GM03348 (cell line): ENCODE data around the gene FAAP100.
A peak's percentile ranks its signal among the peaks of the same experiment; 100 is the strongest.
"Not testable (repeated sequence)": the region's sequence is repeated elsewhere in the genome, so short reads cannot be mapped to it uniquely, and the experiment has no call there.

Experiments used
- DNase-seq: peaks from one replicate; pipeline ENCODE4 v3.0.0; 2012; ENCODE audit warnings: low spot score

Gene FAAP100, protein sequence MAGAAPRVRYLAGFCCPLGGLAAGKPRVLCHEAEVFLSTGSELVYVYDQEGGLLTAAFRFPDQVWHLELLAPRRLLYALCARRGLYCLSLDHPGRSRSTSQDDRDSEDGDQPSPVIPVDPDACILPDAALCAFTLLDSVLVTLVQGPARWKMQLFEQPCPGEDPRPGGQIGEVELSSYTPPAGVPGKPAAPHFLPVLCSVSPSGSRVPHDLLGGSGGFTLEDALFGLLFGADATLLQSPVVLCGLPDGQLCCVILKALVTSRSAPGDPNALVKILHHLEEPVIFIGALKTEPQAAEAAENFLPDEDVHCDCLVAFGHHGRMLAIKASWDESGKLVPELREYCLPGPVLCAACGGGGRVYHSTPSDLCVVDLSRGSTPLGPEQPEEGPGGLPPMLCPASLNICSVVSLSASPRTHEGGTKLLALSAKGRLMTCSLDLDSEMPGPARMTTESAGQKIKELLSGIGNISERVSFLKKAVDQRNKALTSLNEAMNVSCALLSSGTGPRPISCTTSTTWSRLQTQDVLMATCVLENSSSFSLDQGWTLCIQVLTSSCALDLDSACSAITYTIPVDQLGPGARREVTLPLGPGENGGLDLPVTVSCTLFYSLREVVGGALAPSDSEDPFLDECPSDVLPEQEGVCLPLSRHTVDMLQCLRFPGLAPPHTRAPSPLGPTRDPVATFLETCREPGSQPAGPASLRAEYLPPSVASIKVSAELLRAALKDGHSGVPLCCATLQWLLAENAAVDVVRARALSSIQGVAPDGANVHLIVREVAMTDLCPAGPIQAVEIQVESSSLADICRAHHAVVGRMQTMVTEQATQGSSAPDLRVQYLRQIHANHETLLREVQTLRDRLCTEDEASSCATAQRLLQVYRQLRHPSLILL

DNA sequence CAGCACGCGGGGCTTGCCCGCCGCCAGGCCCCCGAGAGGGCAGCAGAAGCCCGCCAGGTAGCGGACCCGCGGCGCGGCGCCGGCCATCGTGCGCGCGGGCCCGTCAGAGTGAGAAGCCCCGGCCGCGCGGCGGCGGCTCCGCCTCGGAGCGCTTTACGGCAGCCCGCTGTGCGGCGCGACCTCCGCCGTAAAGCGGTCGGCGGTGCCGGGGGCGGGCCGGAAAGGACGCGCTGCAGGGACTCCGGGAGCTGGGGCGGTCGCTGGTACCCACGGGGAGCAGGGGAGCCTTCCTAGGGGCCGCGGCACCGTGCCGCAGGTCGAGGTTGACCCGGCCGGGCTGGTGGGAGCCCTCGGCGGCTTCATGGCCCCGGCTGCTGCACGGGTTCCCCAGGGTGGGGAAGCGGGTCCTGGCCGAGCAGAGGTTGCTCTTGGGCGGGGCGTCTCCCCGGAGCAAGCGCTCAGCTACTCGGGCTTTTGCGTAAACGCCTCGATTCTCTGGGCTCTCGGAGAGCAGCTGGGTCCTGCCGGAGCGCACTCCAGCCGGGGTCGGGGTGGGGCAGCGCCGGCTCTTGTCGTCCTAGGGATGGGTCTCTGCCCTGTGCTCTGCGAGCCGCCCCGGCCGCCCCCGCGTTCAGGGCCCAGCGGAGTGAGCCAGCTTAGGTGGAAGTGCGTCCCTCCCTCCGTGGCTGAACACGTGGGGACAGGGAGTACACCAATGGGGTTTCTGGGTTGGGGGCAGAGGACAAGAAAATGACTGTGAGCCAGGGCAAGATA, at the start of gene FAAP100:
TSS of gene FAAP100 (minus strand) at position 110 of the 774 bp plus-strand sequence. CDS start at position 87, 23 bp downstream.
- DNase-seq = peak; percentile 95

DNA sequence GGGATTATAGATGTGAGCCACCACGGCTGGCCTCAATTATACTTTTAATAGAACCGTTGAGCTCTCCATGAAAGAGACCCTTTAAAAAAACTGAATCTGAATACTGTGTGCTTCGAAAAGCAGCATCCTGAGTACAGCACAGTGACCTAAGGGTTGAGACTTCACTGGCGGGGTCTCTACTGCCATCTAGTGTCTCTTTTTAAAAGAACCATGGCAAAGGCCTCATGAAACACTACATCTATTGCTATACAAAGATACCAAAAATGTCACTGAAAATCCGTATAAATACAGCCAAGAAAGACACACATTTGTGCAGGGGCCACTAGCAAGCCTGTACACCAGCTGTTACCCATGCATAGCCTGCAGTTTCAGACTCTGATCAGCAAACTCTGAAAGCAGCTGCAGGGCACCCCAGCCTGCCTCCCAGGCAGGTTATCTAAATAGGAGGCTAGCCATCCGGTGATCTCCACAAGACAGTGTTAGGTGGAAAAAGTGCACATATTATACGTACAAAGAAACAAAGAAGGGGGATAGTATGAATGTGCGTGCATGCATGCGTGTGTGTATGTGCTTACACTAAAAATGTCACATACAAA, 49.5 kb upstream of the FAAP100 start:
- peak; percentile 84 for DNase-seq

DNA sequence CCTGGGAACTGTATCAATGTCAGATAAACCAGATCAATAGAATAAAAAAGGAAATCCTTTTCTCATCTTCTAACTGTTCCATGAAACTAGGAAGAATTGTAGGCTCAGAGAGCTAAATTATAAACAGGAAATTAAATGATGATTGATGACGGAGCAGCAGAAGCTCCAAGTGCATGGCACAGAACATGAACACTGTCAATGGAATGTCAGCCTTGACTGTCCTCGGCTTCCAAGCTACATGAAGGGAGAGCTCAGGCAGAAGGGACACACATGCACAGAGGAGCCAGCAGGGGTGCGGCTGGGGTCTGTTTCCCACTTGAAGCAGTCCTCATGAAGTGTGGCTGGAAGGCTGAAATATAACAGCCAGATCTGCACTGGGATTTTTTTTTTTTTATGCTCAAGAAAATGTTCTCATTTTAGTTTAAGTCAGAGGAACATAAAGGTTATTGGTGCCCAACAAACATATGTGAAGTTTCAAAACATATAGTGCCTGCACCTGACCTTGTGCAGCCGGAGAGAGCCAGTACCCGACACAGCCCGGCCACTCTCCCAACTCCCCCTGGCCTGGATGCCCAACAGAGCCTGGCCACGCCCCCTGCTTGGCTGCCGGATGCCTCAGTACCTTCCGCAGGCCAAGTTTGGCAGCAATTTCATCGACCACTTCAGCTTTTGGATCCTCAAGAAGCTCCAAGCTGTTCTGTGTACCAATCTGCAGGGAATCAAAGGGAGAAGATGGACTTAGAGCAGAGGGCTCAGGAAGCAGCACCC, 47.8 kb upstream of the FAAP100 start:
- DNase-seq = peak; percentile 76

DNA sequence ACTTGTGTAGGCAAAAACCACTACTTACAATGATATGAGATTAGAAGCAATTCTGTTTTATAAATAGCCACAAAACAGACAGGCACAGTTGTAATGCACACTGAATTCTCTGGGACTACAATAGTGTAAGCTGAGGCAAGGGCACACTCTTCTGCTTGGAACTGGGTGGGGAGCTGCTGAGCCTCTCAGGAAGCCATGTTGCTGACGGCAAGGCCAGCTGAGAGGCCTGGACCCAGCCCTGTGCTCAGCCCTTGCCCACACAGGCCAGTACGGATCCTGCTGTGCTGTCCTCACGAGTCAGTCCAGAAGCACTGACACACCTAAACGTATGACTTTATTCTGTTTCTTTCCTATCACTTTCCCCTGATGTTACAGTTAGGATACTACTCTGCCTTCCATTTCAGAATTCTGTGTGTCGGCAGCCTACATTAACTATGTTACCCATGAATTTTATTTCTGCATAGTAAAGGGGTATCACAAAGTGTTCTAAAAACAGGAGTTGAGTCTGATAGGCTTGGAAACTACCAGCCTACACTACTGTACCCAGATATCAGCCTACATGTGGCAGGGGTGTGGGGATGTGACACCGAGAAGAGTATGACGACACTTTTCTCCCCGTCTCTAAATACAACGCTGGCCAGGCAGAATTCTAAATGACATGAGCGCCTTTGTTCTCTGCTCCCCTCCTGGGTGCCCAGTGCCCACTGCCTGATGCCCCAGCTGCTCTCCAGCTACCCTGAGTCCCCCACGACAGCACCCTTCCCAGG, 41.1 kb upstream of the FAAP100 start:
- DNase-seq = no peak

DNA sequence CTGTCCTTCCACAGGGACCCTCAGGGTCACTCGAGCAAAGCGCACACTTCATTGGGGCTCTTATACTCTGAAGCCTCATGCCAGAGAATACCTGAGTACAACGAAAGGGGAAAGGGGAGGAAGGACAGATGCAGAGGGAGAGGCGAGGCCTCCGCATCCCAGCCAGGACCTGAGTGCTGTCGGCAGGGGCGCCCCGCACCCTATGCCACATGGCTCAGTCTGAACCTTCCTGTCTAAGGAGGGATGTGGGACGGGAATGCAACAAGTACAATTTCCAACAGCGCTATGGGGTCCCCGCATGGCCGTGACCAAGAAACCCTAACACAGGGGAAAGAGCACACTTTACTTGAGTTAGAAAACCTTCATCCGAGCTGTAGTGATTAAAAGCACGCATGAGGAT, 39.8 kb upstream of the FAAP100 start:
- DNase-seq = no peak

DNA sequence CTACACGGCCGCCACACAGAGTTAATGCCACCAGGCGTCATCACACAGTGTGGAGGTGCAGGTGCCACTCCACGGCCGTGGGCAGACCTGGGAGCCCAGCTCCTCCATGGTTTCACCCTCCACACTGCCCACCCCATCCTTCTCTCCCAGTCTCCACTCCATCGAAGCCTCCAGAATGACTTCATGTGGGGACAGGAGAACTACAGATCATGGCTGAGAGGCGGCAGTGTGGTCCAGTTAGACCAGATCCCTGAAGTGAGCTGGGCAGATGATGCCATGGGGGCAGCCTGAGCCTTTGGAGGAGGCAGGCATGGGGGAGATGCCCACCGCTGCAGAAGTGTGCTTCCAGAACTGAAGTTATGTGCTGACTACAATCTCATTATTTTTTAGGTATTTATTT, 38.0 kb upstream of the FAAP100 start:
- DNase-seq = no peak

DNA sequence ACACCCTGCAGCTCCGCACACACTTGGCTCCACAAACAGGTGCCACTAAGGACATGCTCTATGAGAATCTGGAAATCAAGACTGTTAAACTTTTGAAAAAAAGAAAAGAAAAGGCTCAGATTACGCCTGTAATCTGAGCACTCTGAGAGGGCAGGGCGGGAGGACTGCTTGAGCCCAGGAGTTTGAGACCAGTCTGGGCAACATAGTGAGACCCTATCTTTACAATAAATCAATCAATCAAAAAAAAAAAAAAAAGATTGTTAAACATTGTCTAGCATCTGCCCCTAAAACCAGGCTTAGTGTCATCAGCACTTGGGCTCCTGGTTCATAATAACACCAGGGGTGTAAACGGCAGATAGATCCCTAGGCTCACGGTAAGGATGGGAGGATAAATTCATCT, 37.5 kb upstream of the FAAP100 start:
- DNase-seq = no peak

DNA sequence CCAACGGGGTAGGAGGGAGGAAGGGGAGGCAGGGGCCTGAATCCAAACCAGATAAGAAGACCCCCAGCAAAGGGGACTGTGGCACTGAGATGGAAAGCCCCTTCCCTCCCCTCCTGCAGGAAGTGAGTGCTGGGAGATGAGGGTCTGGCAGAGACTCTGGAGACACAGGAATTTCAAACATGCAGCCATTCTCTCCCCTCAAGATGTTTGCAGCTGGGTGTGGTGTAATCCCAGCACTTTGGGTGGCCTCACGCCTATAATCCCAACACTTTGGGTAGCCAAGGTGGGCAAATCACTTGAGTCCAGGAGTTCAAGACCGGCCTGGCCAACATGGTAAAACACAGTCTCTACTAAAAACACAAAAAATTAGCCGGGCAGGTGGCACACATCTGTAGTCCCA, 33.9 kb upstream of the FAAP100 start:
- no peak for DNase-seq

DNA sequence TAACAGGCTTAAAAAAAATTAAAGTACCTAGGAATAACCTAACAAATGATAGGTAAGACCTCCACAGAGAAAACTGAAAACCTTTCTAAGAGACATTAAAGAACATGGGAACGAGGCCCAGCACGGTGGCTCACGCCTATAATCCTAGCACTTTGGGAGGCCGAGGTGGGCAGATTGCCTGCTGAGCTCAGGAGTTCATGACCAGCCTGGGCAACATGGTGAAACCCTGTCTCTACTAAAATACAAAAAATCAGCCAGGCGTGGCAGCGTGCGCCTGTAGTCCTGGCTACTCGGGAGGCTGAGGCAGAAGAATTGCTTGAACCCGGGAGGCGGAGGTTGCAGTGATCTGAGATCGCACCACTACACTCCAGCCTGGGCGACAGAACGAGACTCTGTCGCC, 32.6 kb upstream of the FAAP100 start:
- not testable (repeated sequence) for DNase-seq

DNA sequence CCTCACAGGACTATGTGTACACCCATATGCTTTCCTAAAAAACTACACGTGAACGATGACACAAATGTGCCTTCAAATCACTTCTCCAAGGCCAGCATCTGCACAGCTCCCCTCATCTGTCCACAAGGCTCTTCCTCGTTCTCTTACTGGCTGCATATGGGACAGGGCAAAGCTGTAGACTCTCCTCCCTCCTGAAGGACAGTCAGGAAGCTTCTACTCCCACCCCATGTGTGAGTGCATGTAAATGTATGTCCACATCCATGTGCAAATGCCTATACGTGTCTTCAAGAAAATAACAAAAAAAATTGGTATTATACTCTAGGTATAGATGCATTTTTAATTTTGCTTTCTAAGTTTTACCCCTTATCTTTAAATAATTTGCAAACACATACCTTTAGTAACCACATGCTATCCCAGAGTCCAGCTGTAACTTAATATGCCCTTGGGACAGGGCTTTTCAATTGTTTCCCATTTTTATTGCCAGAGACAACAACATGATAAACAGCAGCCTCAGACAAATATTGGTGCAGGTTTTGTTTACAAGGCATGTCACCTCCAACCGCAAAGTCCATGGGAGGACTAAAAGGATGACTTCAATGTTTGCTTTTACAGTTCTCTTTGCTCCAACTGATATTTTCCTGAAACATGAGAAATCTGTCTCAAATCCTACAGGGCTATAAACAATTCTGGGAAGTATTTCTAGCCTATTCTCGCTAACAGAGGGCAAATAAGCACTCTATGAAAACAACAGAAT, 31.6 kb upstream of the FAAP100 start:
- no peak for DNase-seq

DNA sequence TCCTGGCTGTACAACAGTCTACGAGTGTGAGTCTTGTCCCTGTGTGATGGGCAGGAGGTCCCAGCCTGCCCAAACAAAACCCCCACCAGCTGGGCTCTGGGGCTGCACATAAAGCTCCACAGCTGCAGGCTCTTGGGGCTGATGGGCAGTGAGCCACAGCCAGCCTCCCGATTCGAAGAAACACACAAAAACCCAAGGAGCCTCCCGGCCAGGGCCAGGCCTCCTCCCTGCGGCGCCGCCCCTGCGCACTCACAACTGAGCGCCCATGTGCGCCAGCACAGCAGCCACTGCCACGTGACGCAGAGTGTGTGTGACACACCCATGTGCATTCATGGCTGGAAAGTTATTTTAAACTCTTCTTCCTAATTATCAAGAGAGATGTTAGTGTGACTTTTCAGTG, 30.6 kb upstream of the FAAP100 start:
- no peak for DNase-seq

DNA sequence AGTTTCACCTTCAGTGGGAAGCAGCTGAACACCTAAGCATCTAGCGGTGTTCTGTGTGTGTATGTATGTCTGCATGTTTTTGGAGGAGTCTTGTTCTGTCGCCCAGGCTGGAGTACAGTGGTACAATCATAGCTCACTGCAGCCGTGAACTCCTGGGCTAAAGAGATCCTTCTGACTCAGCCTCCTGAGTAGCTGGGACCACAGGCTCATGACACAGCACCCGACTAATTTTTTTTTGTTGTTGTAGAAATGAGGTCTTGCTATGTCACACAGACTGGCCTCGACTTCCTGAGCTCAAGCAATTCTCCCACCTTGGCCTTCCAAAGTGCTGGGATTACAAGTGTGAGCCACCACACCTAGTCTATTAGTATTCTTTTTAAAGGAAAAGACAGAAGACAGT, 30.2 kb upstream of the FAAP100 start:
- DNase-seq = no peak

DNA sequence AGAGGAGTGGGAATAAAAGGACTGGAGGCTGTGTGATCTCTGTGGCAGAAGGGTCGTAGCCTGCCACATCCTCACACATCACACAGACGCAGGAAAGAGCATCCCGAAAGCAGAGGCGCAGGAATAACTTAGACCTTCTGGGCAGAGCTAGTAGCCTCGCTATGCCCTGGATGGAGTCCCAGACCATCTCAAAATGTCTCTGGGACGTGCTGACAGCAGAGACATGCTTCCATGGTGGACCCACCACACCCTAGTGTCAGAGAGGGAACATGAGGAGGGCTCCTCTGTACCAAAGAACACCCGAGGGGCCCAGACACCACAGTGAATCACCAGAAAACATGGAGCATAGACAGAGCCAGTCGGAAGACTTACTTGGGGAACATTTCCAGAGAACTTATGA, 29.6 kb upstream of the FAAP100 start:
- no peak for DNase-seq

DNA sequence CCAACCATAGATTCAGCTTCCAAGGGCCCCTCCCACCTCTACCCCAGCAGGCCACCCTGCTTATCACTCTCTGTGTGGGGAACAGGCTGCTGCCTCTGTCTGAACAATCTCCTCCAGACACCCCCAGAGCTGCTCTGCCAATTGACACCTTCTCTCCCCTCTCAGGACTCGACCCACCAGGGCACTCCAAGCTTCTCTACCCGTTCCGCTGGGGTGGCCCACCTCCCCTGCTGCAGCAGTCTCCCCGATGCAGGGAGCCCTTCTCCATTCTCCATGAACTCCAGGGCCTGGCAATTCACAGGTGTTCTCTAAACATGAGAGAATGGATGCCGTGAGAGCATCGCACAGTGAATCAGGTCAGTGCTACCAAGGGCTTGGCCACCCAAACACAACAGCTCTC, 28.3 kb upstream of the FAAP100 start:
- DNase-seq = no peak

DNA sequence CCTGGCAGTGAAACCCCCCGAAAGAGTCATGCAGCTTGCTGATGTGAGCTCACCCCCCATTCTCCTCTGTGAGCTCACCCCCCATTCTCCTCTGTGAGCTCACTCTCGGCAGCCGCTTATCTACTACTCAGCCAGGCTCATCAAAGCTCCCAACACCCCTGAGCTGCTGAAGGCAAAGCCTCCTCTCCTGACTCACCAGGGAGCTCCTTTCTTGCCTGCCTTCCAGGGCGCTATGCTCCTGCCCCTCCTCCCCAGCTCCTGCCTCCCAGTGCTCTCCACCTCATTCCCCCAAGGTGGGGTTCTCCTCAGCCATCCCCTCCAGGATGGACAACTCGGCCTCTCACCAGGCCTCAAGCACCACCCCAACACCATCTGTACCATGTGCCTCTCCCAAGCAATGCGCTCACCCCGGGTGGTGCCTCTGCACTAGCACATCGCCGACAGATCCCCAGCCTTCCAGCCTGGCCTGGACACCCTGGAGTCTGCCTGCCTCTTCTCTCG, 27.7 kb upstream of the FAAP100 start:
- DNase-seq = peak; percentile 86

DNA sequence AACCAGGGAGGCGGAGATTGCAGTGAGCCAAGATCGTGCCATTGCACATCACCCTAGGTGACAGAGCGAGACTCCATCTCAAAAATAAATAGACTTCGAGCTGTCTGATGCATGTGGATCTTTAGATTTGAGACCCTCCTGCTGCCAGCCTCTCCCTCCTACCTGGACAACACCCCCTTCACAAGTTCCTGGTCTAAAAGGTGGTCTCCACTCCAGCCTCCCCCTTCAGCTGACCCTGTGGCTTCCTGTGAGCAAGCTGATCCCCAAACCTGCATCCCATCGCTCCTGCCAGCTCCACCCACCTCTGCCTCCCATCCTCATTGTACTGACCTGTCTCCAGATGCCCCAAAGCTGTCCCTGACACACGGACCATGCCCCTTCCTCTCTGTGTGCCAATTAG, 27.1 kb upstream of the FAAP100 start:
- DNase-seq = no peak

DNA sequence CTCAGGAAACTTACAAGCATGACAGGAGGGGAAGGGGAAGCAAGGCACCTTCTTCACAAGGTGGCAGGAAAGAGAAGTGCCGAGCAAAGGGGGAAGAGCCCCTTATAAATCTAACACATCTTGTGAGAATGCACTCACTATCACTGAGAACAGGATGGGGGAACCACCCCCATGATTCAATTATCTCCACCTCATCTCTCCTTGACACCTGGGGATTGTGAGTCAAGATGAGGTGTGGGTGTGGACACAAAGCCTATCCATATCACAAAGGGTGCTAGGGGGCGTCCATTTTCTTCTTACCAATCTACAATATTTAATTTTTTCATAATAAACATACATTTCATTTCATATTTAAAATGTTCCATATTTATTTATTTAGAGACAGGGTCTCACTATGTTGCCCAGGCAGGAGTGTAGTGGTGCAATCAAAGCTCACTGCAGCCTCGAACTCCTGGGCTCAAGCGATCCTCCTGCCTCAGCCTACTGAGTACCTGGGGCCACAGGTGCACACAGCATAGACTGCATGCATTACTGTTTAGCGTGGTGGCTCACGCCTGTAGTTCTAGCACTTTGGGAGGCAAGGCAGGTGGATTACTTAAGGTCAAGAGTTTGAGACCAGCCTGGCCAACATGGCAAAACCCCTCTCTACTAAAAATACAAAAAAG, 26.5 kb upstream of the FAAP100 start:
- DNase-seq = no peak

DNA sequence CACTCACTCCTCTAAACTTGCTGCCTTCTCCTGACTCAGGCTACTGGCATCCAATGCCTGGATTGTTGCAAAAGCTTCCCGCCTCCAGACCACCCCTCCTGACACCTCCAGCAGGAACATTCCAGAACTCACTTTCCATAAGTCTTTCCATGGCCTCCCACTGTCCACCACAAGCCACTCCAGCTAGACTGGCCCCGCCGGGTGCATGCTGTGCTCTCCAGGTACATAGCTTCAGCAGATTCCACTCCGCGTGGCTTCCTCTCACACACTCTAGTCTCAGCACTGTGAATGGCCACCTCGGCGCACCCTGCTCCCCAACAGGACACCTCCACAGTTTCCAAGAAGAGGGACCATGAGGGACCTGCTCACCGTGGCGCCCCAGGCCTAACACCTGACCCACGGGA, 25.9 kb upstream of the FAAP100 start:
- peak; percentile 40 for DNase-seq
